Measurements from ENCODE around the gene GPC5.
"Not testable (repeated sequence)": the region's sequence is repeated elsewhere in the genome, so short reads cannot be mapped to it uniquely, and the experiment has no call there.

The GPC5 gene

DNA sequence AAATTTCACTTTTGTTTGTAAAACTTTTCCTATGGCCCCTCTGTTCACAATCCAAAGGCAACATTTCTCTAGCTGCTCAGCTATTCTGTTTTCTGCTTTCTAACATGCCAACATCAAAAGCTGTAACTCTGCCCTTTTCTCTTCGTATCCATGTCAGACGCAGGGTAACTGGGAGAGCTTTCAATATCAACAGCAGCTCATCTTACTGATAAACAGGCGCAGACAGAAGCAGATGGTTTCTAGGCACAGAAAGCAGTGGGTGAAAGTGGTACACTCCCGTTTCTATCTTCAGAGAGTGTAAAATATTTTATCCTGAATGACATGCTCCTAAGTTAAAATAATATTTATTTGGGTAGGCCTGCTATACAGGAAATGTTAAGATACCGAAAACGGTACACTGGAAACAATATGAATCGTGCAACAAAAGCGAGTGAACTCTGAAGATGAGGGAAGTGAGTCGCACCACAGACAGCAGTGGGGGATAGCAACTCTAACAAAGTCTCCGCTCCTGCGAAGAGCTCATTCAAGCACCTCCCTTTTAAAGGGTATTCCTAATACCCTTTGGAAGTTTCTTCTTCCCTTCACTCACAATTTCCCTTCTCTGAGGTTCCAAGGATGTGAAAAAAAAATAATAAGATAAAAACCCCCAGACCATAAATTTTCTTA is 798.3 kb downstream of the GPC5 start:
- no peak for DNase-seq

DNA sequence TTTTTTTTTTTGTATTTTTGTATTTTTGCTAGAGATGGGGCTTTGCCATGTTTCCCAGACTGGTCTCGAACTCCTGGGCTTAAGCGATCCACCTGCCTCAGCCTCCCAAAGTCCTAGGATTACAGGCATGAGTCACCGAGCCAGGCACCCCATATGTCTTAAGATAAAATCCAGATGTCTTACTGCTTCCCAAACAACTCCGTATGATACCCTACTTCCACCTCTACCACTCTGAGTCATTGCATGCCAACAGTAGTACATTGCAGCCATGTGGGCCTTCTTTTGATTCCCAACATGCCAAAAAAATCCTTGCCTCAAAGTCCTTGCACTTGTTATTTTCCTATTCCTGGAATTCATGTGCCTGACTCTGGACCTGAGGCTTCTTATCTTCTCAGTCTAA is 799.2 kb downstream of the GPC5 start:
- no peak for DNase-seq

DNA sequence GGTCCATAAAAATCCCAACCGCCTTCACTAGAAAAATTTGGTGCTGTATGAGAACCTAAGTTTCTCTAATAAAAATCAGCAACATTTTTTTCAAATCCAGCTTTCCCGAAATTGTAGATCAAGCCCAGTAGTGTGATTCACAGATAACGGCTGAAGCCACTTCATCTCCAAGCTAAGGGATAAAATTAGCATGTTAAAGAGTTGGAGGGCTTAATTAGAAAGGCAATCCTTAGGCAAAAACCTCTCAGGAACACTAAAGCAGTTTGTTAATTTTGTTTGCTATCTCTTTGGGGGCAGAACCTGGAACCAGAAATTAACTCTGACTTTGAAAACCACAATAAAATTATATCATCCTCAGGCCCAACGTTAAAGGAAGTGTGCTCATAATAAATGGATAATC is 820.2 kb downstream of the GPC5 start:
- no peak for DNase-seq

DNA sequence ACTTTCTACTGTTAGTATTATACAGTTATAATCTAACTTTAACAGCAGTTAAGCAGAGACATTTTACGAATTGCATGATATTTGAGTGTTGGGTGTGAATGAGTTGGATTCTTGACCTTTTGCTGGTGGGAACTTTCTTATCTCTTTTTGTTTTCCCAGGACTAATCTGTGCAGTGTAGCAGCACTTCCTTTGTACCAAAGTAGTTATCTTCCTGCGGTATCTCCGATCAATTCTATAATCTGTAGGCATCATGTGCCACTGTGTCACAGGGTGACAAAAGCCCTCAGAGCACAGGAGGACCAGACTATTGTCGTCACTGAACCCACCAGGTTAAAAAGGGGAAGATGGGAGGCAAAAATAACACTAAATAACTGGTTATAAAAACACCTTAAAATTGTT is 823.5 kb downstream of the GPC5 start:
- DNase-seq = no peak

DNA sequence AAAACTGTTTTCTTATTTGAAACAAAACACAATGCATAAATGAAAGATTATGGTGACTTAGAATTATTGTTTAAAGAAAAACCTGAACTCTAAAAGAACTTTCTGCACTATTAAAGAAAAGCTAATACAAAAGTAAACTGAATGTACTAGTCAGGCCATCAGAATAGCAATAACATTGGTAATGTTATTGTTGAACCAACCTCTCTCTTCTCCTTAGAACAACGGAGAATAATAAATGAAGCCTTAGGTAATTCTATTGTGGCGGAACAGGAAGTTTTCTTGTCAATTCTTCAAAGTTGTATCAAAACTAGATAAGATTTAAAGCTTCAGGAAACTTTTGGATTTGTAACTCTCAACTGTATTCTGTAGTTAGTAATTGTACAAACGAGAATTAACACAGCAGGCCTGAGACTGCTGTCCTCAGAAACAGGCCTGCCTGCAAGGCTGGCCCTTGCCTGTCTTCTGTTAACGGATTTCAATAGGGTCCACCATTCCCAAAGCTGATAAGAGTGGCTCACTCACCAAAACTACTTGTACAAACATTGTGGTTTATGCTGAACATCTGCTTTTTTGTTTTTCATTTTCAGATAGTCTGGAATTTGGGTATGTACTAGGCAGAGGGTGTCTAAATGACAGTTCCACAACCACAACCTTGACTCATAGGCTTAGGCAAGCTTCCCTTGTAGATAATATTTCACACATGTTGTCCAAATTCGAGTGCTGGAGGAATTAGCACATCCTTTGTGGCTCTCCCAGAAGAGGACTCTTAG is 825.8 kb downstream of the GPC5 start:
- no peak for DNase-seq

DNA sequence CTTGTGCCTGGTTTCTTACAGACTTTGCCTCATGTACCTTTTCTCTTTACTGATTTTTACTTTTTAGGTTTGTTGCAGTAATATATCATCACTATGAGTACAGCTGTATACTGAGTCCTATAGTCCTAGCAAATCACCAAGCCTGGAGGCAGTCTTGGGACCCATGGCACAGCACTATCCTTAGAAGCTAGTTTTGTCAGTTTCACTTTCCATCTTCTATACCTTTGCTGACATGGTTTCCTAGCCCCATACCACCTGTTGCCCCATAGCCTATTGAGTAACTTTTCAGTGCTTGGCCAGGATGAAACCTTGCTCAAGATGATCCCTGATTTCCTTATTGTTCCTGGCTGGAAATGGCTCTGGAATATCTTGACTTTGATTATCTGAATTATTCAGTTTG is 826.4 kb downstream of the GPC5 start:
- DNase-seq = no peak

DNA sequence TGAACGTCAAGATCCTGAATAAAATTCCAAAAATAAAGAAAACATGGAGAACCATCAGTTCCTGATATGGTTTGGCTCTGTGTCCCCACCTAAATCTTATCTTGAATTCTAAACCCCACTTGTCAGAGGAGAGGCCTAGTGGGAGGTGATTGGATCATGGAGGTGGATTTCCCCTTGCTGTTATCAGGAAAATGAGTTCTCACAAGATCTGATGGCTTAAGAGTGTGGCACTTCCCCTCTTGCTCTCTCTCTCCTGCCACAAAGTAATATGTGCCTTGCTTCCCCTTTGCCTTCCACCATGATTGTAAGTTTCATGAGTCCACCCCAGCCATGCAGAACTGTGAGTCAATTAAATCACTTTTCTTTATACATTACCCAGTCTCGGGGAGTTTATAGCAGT is 827.4 kb downstream of the GPC5 start:
- no peak for DNase-seq

DNA sequence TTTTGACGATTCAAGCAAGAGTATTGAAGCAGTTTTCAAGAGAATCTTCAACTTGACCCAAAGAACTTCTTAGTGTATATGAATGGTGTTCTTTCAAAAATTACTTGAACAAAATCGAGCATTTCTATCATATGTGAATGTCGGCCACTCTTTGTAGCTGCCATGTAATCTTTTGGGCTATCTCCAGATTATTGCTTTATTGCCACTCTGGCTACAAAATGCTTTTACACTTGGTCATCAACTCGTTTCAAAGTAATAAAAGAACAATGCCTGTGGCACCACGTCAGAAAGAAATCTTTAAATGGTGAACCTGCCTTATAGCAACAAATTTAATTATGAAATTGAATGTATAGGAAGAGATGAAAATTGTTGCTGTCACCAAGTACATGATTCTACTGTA is 834.5 kb downstream of the GPC5 start:
- DNase-seq = no peak

DNA sequence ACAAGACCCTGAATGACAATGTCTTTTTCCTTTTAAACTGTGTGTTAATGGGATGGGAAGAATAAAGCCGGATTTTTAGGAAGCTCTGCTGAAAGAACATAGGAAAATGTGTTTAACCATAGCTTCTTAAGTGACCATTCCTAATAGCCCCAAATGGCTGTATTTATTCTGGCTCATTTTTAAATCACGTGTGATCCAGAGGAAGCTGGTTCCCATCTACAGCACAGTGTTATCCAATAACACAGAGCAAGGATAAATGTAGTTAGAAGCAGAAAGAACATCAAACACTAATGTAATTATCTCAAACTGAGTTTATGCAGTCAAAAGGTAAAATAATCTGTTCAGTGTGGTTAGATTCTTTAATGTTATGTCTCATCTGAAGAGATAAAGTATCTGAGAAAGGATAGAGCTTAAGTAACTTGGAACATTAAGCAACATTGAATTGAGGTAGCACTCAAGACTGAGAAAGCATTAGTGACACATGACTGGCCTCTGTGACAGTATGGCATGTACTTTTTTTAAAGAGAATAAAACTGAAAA is 853.3 kb downstream of the GPC5 start:
- no peak for DNase-seq

DNA sequence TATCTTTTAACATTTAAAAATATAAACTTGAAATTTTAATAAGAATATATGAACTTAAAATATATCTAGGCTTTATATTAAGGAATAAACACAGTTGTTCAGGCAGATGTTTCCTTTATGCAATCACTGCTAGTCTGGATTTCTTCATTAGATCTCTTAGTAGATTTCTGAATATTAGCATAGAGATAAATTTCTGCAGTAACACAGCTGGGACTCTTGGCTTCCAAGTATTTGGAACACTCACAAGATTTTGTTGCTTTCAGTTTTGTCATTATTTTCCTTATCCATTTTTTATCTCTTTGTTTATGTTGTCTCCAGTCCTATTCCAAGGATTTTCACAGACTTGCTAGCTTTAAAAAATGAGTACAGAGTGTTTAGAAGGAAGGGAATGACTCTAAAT is 857.1 kb downstream of the GPC5 start:
- no peak for DNase-seq

DNA sequence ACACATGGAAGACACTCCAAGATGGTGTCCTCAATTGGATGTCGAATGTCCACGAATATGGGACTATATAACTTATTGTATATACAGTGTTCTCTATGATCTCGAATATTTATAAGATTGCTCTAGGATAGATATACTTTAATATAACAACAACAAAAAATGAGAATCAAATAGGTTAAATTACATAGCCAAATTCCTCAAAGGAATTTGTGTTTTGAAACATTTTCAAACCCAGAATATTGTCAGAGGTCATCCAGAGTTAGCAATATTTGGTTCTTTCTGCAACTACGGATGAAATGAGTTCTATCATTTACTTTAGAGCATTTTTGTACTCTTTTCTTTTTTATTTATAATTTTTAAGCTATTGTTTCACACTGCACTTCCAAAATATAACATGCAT is 857.8 kb downstream of the GPC5 start:
- DNase-seq = no peak

DNA sequence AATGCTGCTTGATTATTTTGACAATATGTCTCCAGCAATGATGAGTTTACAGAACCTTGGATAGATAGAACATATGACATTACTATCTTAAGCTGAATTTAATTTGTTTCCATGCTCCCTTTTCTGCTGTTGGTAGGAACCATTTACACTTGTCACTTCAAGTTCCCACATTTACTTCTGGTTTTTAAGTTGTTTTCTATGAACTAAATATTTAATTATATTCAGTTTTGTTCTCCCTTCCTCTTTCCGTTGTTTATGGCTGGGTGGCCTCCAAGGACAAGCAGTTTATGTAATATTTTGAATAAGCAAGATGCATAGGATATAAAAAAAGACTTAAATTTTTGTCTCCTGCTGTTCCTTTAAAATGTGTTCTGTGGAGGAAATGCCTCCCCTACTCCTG is 860.6 kb downstream of the GPC5 start:
- DNase-seq = no peak

DNA sequence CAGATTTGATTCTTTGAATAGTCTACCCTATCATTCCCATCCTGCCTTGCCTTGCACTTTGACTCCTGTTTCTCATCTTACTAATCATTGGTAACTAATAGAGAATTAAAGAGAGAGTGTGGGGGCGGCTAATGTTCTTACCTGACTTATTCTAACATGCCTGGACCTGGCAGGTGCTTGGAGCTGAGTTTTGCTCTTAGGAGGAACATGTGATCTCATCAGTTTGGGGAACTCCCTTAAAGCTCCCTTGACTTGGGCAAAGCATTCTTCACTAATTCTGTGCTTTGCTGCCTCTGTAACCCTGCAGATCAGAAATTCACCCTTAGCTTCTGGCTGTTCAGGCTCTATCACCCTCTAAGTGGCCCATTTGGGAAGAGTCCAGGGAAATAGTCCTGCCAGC is 861.1 kb downstream of the GPC5 start:
- no peak for DNase-seq

DNA sequence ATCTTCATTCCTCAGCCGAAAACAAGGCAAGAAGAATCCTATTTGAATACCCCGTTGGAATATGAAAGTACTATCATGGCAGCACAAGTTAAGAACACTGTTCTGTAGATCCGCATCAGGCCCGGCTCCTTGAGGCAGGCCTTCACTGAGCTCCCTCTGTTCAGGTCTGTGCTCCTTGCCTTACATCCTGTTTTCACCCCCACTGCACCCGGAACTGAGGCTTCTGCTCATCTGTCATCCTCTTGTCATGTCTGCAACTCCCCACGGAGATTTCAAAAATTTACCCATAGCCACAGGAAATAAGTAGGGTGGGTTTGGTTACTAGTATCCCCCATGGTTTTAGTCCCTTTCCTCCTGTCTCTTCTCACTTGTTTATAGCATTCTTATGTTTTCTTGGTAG is 861.9 kb downstream of the GPC5 start:
- DNase-seq = no peak

DNA sequence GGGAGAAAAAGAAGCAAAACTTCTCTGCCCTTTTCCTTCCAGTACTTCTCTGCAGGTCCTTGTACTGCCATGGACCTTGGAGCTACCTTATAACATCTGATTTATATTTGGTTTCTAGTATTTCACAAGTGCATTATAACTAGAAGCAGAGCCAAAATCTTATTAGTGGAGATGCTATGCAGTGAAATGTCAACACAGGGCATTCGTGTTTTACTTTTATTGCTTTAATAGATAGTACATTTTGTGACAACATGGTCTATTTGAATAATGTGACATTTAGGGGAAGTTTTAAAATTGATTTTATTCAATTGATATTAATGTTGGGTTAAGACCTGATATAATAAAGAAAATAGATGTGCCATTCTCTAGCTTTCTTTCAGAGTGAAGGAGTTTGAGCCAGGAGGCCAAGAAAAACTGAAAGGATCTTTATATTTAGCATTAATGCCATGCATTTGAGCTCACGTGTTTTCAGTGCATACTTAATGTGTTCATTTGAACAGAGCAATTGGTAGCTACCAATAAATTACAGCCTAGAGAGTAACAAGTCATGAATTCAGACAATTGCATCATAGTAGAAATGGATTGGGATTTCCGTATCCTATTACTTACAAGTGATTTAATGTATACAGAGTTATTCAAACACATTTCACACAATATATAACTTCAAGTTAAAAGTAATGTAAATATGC is 863.8 kb downstream of the GPC5 start:
- no peak for DNase-seq

DNA sequence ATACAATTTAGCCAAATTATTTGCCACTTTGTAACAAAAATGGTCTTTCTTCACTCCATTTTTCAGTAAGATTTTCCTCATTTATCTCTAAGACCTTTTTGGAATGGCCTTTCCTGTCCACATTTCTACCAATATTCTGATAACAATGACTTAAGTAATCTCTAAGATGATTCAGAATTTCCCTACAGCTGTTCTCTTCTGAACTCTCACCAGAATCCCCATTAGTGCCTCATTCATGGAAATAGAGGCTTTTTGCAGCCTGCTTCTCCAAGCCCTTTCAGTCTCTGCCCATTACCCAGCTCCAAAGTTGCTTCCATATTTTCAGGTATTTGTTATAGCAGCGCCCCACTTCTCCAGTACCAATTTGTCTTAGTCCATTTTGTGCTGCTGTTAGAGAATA is 867.0 kb downstream of the GPC5 start:
- no peak for DNase-seq

DNA sequence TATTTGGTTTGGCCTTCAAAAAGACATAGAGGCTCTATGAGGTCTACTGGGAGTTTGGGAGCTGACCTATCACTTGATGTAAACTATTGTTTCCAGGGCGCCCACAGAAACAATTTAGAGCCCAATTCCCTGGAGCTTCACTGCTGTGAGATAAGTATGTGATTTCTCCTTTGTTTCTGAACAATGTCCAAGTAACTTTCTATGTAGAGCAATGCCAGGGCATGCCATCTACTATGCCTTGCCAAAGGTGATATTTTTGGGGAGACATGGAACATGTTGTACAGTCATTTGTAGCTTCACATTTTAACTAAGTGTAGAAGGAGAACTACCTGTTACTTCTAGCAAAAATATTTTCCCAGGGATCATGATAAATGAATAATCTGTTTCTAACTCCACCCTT is 872.6 kb downstream of the GPC5 start:
- no peak for DNase-seq

DNA sequence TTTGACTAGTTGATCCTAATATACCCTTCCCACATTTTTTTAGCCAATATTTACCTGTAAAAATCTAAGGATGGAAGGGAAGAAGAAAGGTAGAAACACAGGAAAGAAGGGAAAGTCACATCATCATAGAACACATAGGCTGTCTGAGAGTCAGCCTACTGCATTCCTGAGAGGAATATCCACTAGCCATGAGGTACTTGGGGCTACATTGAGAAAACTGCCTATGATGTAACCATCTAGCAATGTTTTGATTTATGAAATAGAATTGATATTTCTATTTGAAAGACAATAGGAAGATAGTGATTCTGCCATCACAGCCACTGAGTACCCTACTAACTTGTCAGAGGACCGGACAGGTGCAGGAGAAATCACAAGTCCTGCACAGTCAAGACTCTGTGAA is 873.8 kb downstream of the GPC5 start:
- DNase-seq = no peak

DNA sequence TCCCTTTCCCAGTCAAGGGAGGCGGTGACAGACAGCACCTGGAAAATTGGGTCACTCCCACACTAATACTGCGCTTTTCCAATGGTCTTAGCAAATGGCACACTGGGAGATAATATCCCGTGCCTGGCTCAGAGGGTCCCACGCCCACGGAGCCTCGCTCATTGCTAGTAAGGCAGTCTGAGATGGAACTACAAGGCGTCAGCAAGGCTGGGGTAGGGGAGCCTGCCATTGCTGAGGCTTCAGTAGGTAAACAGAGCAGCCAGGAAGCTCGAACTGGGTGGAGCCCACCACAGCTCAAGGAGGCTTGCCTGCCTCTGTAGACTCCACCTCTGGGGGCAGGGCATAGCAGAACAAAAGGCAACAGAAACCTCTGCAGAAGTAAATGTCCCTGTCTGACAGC is 882.6 kb downstream of the GPC5 start:
- not testable (repeated sequence) for DNase-seq

DNA sequence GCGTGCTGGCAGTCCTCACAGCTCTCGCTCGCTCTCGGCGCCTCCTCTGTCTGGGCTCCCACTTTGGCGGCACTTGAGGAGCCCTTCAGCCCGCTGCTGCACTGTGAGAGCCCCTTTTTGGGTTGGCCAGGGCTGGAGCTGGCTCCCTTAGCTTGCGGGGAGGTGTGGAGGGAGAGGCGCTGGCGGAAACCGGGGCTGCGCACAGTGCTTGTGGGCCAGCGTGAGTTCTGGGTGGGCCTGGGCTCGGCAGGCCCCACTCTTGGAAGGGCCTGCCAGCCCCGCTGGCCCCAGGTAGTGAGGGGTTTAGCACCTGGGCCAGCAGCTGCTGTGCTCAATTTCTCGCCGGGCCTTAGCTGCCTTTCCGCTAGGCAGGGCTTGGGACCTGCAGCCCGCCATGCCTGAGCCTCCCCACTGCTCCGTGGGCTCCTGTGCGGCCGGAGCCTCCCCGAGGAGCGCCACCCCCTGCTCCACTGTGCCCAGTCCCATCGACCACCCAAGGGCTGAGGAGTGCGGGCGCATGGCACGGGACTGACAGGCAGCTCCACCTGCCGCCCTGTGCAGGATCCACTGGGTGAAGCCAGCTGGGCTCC is 892.4 kb downstream of the GPC5 start:
- not testable (repeated sequence) for DNase-seq

DNA sequence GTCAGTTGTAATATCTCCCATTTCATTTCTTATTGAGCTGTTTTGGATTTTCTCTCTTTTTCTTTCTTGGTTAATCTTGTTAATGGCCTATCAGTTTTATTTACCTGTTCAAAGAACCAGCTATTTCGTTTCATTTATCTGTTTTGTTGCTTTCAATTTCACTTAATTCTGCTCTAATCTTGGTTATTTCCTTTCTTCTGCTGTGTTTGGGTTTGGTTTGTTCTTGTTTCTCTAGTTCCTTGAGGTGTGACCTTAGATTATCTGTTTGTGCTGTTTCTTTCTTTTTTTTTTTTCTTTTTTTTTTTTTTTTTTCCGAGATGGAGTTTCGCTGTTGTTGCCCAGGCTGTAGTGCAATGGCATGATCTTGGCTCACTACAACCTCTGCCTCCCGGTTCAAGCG is 896.1 kb downstream of the GPC5 start:
- not testable (repeated sequence) for DNase-seq

DNA sequence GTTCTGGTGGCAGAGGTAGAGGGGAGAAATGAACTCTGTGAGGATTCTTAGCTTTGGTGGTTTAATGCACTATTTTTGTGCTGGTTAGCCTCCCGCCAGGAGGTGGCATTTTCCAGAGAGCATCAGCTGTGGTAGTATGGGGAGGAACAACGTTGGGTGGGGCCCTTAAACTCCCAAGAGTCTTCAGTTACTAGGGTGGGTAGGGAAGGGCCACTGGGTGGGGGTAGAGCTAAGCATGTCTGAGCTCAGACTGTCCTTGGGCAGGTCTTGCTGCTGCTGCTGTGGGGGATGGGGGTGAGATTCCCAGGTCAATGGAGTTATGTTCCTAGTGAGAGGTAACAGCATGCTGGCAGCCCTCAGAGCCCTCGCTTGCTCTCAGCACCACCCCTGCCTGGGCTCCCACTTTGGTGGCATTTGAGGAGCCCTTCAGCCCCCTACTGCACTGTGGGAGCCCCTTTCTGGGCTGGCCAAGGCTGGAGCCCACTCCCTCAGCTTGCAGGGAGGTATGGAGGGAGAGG is 897.8 kb downstream of the GPC5 start:
- DNase-seq = not testable (repeated sequence)
